Fibroblast of the aortic adventitia (primary cell): ENCODE results near the gene DDX25. TPM values are rescaled to one million over a fixed set of nuclear protein-coding genes. Genes with fewer than 3 reads are reported as not detected.

Experiments
- DNase-seq: peaks from one replicate; pipeline ENCODE4 v3.0.0-alpha.2; 2010; ENCODE audit warnings: low read depth
- H3K4me3 ChIP-seq: 2 replicates; pipeline ENCODE4 v1.5.1; 2011; ENCODE audit warnings: low read depth, mild to moderate bottlenecking, control low read depth, low read length, moderate library complexity
- total RNA-seq: library from RNA; depleted of rRNA; stranded (reverse); fragments of >200 nt; gene quantifications from 2 replicates; pipeline ENCODE4 v1.2.3, GENCODE V29; 2012; ENCODE audit warnings: low replicate concordance
- TF ChIP-seq, protein P1 (sequence below): IDR thresholded peaks from 2 replicates; pipeline ENCODE4 v1.5.1; 2011; ENCODE audit warnings: mild to moderate bottlenecking, low read length, control low read depth, inconsistent platforms; ENCODE audit not compliant: insufficient read depth

DDX25 gene
- total RNA-seq, 1 donor, result under 0.01 TPM

DNA sequence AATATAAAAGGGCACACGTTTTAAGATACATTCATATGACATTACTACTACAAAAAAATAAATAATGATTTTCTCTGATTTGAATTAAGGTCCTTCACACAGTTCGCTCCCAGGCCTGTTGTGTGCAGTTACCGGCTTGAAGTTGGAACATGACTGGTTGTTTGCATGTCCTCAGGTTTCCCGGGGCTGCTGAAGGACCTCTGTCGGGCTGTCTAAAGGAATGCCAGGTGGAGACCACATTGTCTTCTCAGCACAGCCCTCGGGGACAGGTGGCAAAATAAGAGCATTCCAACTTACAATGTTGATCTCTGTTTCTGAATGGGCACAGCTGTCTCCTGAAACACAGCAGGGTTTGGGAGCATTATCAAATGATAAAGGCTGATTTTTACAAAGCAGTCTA is 56.5 kb downstream of the DDX25 start:
- TF ChIP-seq, protein P1, sequence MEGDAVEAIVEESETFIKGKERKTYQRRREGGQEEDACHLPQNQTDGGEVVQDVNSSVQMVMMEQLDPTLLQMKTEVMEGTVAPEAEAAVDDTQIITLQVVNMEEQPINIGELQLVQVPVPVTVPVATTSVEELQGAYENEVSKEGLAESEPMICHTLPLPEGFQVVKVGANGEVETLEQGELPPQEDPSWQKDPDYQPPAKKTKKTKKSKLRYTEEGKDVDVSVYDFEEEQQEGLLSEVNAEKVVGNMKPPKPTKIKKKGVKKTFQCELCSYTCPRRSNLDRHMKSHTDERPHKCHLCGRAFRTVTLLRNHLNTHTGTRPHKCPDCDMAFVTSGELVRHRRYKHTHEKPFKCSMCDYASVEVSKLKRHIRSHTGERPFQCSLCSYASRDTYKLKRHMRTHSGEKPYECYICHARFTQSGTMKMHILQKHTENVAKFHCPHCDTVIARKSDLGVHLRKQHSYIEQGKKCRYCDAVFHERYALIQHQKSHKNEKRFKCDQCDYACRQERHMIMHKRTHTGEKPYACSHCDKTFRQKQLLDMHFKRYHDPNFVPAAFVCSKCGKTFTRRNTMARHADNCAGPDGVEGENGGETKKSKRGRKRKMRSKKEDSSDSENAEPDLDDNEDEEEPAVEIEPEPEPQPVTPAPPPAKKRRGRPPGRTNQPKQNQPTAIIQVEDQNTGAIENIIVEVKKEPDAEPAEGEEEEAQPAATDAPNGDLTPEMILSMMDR, result no peak
- H3K4me3 ChIP-seq, result no peak overlapping the region
- no peak for DNase-seq

DNA sequence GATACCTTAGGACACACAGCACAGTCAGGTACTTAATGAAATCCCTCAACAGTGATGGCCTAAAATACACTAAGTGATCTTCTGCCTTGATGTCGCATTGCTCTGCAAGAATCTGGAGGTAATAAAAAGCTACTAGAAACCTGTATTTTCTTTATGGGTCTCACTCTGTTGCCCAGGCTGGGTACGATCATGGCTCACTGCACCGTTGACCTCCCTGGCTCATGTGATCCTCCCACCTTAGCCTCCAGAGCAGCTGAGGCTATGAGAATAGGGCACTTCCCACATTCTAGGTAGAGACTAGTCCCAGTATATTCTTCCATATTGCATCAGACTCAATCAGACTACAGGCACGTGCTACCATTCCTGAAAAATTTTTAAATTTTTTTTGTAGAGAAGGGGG is 63.2 kb downstream of the DDX25 start:
- no peak for DNase-seq
- H3K4me3 ChIP-seq, result no peak overlapping the region
- TF ChIP-seq, protein P1, result no peak

DNA sequence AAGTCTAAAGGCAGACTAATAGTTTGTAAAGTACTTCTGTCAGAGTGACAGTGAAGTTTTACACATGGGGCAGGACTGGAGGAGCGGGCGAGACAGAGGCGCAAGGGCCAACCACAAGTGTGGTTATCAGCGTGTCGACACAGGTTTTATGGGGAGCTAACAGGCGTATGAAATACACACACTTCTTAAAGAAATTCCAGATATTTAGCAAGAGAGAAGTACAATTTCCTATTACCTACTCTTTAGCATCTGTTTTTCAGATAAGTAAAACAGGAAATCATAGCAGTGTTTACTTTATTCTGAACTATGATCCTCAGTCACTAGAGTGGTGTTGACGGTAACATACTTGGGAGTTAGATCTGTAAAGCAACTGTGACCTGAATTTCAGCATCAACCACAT is 64.0 kb downstream of the DDX25 start:
- no peak overlapping the region for H3K4me3 ChIP-seq
- TF ChIP-seq, protein P1, result no peak
- DNase-seq, result no peak

DNA sequence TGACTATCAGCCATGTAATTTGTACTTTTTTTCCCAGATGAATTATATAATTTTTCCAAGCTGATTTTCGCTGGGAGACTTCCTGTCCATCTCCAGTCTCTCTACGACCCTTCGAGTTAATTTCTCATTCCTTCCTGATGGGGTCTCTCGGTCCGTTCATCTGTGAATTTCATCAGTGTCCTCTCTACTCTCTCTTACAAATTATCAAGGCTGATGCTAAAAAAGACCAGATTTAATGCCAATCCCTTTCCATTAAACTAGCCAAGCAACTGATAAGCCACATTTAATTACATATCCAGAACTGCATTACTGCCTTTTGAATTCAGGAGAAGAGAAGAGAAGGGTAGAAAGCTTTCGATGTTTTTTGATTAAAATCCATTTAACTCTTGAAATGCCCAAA is 67.3 kb downstream of the DDX25 start:
- TF ChIP-seq, protein P1, result no peak
- no peak for DNase-seq
- no peak overlapping the region for H3K4me3 ChIP-seq

GRCh38 chr11:125974284-125974683 is 70.0 kb downstream of the DDX25 start:
- TF ChIP-seq, protein P1, result no peak
- DNase-seq, result no peak
- no peak overlapping the region for H3K4me3 ChIP-seq

- no peak overlapping the region for H3K4me3 ChIP-seq
- TF ChIP-seq, protein P1, result no peak
- DNase-seq, result no peak
Measured at GRCh38 chr11:125975634-125976033, 71.3 kb downstream of the DDX25 start.

DNA sequence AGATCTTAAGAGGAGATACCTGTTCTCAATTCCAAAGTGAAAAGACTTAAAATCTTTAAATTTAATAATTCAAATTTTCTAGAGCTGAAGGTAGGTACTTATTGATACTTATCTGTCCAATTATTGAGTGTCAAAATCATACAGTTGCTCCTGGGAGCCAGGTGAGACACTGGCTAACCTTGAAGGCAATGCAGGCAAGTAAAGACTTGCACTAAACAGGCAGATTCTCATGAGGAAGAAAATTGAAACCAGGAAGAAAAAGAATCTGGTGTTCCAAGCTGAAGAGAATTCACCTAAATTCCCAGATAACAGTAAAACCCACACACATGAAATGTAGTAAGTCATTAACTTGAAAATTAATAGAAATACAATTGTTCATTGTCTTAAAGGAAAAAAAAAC is 71.8 kb downstream of the DDX25 start:
- no peak for DNase-seq
- TF ChIP-seq, protein P1, result no peak

More for the DNA sequence above, 71.8 kb downstream of the DDX25 start:
- H3K4me3 ChIP-seq, result no peak overlapping the region
